ENCODE measurements around the gene MTTP.

DNA sequence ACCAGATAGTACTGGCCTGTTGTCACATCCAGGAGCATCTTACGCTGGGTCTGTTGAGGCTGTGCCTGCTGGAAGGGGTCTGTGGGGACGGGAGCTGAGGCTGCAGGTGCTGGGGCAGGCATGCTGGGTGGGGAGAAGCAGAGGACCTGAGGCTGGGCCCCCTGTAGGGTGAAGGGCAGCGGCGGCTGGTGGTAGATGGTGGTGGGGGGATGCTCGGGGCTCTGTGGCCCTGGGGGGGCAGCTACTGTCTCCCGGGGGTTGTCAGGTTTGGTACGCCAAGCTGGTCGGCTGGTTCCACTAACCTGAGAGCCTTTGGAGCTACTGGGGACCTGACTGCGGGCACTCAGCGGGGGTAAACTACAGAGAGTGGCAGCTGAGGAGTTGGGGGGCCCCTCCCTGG, 75.2 kb downstream of the MTTP start:
- TF ChIP-seq, protein P1, sequence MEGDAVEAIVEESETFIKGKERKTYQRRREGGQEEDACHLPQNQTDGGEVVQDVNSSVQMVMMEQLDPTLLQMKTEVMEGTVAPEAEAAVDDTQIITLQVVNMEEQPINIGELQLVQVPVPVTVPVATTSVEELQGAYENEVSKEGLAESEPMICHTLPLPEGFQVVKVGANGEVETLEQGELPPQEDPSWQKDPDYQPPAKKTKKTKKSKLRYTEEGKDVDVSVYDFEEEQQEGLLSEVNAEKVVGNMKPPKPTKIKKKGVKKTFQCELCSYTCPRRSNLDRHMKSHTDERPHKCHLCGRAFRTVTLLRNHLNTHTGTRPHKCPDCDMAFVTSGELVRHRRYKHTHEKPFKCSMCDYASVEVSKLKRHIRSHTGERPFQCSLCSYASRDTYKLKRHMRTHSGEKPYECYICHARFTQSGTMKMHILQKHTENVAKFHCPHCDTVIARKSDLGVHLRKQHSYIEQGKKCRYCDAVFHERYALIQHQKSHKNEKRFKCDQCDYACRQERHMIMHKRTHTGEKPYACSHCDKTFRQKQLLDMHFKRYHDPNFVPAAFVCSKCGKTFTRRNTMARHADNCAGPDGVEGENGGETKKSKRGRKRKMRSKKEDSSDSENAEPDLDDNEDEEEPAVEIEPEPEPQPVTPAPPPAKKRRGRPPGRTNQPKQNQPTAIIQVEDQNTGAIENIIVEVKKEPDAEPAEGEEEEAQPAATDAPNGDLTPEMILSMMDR (IDR thresholded peaks at IDR 0.05) = no peak
- no peak for TF ChIP-seq EZH2 (IDR thresholded peaks at IDR 0.05; ENCODE audit: borderline replicate concordance, insufficient read depth, low read depth, low read length, poor library complexity, severe bottlenecking)
